Astrocyte (in vitro differentiated cells and primary cell): ENCODE data around the gene HSPA12B.

Experiments used
- EZH2 ChIP-seq: IDR thresholded peaks from 2 replicates; pipeline ENCODE4 v1.6.1; 2012; ENCODE audit warnings: mild to moderate bottlenecking, low read length, inconsistent platforms; ENCODE audit not compliant: insufficient read depth
- TF ChIP-seq, protein P1 (sequence below): IDR thresholded peaks from 2 replicates; pipeline ENCODE4 v1.5.1; 2011; ENCODE audit warnings: low read depth, mild to moderate bottlenecking, inconsistent platforms, low read length, moderate library complexity; ENCODE audit not compliant: insufficient read depth

GRCh38 chr20:3730803-3731672 is 1.4 kb upstream of the HSPA12B start:
- TF ChIP-seq, protein P1, sequence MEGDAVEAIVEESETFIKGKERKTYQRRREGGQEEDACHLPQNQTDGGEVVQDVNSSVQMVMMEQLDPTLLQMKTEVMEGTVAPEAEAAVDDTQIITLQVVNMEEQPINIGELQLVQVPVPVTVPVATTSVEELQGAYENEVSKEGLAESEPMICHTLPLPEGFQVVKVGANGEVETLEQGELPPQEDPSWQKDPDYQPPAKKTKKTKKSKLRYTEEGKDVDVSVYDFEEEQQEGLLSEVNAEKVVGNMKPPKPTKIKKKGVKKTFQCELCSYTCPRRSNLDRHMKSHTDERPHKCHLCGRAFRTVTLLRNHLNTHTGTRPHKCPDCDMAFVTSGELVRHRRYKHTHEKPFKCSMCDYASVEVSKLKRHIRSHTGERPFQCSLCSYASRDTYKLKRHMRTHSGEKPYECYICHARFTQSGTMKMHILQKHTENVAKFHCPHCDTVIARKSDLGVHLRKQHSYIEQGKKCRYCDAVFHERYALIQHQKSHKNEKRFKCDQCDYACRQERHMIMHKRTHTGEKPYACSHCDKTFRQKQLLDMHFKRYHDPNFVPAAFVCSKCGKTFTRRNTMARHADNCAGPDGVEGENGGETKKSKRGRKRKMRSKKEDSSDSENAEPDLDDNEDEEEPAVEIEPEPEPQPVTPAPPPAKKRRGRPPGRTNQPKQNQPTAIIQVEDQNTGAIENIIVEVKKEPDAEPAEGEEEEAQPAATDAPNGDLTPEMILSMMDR = no peak
- TF ChIP-seq EZH2 = no peak
